AG04450 (cell line): ENCODE data around the gene CST8. TPM values are rescaled to one million over a fixed set of nuclear protein-coding genes. Genes with fewer than 3 reads are reported as not detected.

ENCODE experiments used
- CTCF ChIA-PET: fragments of 300-600, 350-600 bp; formaldehyde crosslinking; extraction: SDS; loops from one replicate; lab custom pipeline; 2022; ENCODE audit warnings: antibody characterized with exemption, inconsistent platforms; lab: Charles Lee
- POLR2A ChIA-PET: fragments of 350-600 bp; formaldehyde crosslinking; extraction: SDS; loops from one replicate; lab custom pipeline; 2021; ENCODE audit warnings: antibody characterized with exemption, inconsistent platforms; lab: Yijun Ruan, JAX
- DNase-seq: peaks from one replicate; pipeline ENCODE4 v3.0.0-alpha.2; 2011; ENCODE audit warnings: low read depth, low spot score
- H3K27ac ChIP-seq: one replicate; pipeline ENCODE4 v1.5.1; 2012; ENCODE audit warnings: low read depth, low read length, control low read depth
- H3K27me3 ChIP-seq: one replicate; pipeline ENCODE4 v1.6.0; 2012; ENCODE audit warnings: low read length; ENCODE audit not compliant: control insufficient read depth, insufficient read depth
- H3K4me3 ChIP-seq: 2 replicates; pipeline ENCODE4 v1.5.1; 2011; ENCODE audit warnings: mild to moderate bottlenecking, low read depth, low read length, control low read depth
- H3K9me3 ChIP-seq: 2 replicates; pipeline ENCODE4 v1.5.1; 2012; ENCODE audit warnings: low read length; ENCODE audit not compliant: control insufficient read depth, insufficient read depth
- polyA plus RNA-seq: library from polyadenylated mRNA; depleted of rRNA; stranded (reverse); fragments of >200 nt; gene quantifications from 2 replicates; pipeline ENCODE4 v1.2.3, GENCODE V29; 2011
- TF ChIP-seq, protein P1 (sequence below): IDR thresholded peaks from 2 replicates; pipeline ENCODE4 v1.5.1; 2011; ENCODE audit warnings: low read depth, low read length, control low read depth, inconsistent platforms

CST8 gene
- polyA plus RNA-seq, 1 experiment, result not detected

DNA sequence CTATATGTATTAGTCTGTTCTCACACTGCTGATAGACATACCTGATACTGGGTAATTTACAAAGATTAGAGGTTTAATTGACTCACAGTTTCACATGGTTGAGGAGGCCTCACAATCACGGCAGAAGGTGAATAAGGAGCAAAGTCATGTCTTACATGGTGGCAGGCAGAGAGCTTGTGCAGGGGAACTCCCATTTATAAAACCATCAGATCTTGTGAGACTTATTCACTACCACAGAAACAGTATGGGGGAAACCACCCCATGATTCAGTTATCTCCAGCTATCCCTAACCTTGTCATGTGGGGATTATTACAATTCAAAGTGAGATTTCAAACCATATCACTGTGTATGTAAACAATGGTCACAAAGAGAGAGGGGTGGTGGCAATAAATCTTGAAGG, 6.6 kb downstream of the CST8 start:
- no peak overlapping the region for H3K4me3 ChIP-seq
- no peak overlapping the region for H3K27ac ChIP-seq
- no peak for DNase-seq
- POLR2A ChIA-PET, result no interaction called here
- H3K27me3 ChIP-seq, result no peaks in the 10 kb centered on the region
- CTCF ChIA-PET, result no interaction called here
- H3K9me3 ChIP-seq, result no peaks in the 10 kb centered on the region
- TF ChIP-seq, protein P1, sequence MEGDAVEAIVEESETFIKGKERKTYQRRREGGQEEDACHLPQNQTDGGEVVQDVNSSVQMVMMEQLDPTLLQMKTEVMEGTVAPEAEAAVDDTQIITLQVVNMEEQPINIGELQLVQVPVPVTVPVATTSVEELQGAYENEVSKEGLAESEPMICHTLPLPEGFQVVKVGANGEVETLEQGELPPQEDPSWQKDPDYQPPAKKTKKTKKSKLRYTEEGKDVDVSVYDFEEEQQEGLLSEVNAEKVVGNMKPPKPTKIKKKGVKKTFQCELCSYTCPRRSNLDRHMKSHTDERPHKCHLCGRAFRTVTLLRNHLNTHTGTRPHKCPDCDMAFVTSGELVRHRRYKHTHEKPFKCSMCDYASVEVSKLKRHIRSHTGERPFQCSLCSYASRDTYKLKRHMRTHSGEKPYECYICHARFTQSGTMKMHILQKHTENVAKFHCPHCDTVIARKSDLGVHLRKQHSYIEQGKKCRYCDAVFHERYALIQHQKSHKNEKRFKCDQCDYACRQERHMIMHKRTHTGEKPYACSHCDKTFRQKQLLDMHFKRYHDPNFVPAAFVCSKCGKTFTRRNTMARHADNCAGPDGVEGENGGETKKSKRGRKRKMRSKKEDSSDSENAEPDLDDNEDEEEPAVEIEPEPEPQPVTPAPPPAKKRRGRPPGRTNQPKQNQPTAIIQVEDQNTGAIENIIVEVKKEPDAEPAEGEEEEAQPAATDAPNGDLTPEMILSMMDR, result no peak

DNA sequence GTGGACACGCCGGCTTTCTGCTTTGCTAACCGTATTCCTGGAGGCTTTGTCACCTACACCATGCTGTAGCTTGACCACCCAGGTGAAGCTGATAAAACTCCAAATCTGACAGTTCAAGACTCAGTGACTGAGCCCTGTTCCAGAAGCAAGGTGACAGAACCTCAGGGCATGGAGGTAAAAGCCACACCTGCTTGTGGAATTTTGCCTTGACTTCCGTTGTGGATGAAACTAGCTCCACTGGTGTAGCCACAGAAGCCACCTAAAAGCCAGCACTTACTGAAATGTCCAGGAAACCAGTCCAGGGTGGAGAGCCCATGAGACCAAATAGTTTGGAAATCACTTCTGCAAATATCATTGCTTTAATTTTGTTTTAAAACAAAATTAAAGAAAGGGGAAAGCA, 11.0 kb downstream of the CST8 start:
- CTCF ChIA-PET, result no interaction called here
- TF ChIP-seq, protein P1, result no peak
- POLR2A ChIA-PET, result no interaction called here
- Histone ChIP-seq H3K9me3 (no peaks in the 10 kb centered on the region), H3K27ac (no peak overlapping the region), H3K27me3 (no peaks in the 10 kb centered on the region), H3K4me3 (no peak overlapping the region)
- DNase-seq, result no peak

DNA sequence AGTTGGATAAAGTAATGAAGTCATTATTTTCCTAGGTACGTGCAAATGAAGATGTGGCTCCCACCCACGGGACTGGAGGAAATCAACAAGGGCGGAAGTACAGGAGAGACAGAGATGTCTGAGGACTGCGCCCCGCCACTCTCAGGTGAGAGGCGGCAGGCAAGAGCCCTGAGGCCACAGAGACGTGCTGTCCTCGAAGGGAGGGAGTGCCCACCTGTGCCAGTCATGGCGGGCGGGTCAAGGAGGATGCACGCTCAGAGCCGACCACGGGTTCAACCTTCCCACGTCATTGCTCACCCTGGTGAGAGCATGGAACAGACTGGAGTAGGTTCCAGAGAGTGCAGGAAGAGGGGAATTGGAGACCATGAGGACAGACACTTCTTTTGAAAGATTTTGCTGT, 12.7 kb downstream of the CST8 start:
- H3K9me3 ChIP-seq, result no peaks in the 10 kb centered on the region
- no peak overlapping the region for H3K4me3 ChIP-seq
- TF ChIP-seq, protein P1, result no peak
- no peak overlapping the region for H3K27ac ChIP-seq
- DNase-seq, result no peak
- H3K27me3 ChIP-seq, result peaks cover 3% of the 10 kb centered on the region
- ChIA-PET POLR2A (no interaction called here), CTCF (no interaction called here)

DNA sequence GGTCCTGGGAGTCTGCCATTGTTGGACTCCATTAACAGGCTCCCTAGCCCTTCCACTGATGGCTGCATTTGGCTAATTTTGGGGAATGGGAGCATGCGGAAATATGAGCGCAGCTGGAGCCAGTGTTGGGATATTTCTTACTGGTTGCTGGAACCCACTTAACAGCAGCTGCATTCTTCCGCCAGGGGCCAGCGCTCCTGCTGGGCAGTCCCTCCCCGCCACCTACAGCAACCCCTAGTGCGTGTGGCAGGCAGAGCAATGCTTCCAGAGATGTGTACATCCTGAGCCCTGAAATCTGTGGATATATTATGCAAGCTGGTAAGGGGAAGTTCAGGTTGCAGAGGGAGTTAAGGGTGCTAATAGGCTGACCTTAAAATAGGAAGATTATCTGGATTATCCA, 16.4 kb downstream of the CST8 start:
- CTCF ChIA-PET, result interaction anchor here (0.8 kb wide), 1 partner anchor 65 kb away, joined by 3 read pairs; no protein-coding TSS in a partner anchor
- Histone ChIP-seq H3K27me3 (peaks cover 3% of the 10 kb centered on the region), H3K4me3 (no peak overlapping the region), H3K27ac (no peak overlapping the region), H3K9me3 (no peaks in the 10 kb centered on the region)
- DNase-seq, result no peak
- POLR2A ChIA-PET, result no interaction called here
- TF ChIP-seq, protein P1, result no peak

DNA sequence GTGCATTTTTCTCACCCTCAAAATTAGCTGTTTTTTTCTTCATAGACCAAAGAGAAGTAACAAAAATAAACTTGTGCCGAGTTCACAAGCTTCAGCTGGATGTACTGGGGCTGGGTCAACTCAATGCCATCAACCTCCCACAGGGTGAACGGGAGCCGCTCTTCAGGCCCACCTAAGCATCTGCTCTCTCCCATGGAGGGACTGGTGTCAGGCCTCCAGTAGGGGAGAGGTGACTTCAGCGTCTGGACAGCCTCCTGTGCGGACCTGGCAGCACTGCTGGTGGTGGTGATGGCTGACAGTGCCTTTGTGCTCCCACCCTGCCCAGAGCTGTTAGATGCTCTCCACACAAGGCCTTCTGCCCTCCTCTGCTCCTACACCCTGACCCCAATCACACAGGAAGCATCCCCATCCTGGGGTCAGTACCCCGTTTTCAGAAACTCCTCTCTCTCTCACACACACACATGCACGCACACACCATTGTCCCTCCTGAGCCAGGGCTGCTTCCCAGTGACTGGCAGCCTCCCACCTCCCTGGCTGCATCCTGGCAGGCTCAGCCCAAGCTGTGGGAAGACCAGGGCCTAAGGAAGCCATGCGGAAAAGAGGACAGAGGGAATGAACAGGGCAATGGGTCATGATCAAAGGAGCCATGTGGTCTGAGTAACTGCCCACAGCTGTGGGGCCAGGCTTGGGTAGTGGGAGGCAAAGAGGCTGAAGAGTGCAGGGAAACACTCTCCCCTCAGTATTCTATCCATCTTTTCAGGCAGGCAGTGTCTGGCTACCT, 17.7 kb downstream of the CST8 start:
- no peak overlapping the region for H3K27ac ChIP-seq
- no peaks in the 10 kb centered on the region for H3K9me3 ChIP-seq
- H3K27me3 ChIP-seq, result peaks cover 3% of the 10 kb centered on the region
- H3K4me3 ChIP-seq, result no peak overlapping the region
- TF ChIP-seq, protein P1, result no peak
- DNase-seq, result no peak
- POLR2A ChIA-PET, result no interaction called here
- CTCF ChIA-PET, result no interaction called here
